Measurements from ENCODE around the gene IL11RA. TPM values are rescaled to one million over a fixed set of nuclear protein-coding genes. Genes with fewer than 3 reads are reported as not detected.
A peak's percentile ranks its signal among the peaks of the same experiment; 100 is the strongest.

Gene IL11RA
- total and polyA plus RNA-seq, 9 of the 15 experiments (the other 6 are each of a cell fraction or from before 2014, with no cell fraction given), result 0.11 to 5.8 (median 2.8) TPM

DNA sequence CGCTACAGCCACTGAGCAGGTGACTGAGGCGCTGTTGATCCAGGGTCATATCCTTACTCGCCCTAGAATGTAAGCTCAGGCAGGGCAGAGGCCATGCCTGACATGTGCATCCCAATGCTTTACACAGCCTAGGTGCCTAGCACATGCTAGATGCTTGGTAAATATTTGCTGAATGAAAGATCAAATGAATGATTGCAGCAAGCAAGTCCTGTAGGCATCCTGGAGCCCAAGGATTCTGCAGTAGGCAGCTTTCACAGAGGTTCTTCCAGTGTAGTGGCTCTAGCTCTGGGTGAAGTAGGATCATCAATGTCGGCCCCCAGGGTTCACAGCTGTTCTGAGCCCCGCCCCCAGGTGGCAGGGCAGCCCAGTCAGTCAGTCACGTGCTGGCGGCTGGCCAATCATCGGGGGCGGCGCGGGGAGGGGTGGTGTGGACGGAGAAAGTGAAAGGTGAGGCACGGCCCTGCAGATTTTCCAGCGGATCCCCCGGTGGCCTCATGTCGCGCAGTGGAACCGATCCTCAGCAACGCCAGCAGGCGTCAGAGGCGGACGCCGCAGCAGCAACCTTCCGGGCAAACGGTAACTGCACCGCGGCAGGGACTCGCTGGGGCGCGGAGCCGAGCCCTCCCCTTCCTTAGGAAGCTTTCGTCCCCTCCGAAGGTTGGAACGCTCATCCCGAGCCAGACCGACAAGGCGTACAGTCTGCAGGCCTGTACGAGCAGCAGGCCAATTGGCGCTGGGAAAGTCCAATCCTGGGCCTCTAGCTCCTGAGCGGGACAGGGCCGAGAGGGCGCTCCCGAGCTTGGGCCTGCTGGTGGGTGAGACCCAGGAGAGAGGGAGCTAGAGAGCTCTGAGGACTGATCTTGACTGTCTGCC lies 5.5 kb upstream of the IL11RA start, which contains the start of gene GALT (continued):
- TF ChIP-seq, protein P1, sequence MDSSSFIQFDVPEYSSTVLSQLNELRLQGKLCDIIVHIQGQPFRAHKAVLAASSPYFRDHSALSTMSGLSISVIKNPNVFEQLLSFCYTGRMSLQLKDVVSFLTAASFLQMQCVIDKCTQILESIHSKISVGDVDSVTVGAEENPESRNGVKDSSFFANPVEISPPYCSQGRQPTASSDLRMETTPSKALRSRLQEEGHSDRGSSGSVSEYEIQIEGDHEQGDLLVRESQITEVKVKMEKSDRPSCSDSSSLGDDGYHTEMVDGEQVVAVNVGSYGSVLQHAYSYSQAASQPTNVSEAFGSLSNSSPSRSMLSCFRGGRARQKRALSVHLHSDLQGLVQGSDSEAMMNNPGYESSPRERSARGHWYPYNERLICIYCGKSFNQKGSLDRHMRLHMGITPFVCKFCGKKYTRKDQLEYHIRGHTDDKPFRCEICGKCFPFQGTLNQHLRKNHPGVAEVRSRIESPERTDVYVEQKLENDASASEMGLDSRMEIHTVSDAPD (CRISPR knock-in tag; IDR thresholded peaks at IDR 0.05), result no peak
- peak; percentile 42 to 86; a peak in 2 of 4 replicates for TF ChIP-seq SIN3A (IDR thresholded peaks at IDR 0.05; ENCODE audit: borderline replicate concordance in 2 of 2, control insufficient read depth in 1 of 2, low read depth in 2 of 2, low read length in 2 of 2)
- no peak for TF ChIP-seq WHSC1 (IDR thresholded peaks at IDR 0.05; ENCODE audit: low read length)
- TF ChIP-seq, protein P2, sequence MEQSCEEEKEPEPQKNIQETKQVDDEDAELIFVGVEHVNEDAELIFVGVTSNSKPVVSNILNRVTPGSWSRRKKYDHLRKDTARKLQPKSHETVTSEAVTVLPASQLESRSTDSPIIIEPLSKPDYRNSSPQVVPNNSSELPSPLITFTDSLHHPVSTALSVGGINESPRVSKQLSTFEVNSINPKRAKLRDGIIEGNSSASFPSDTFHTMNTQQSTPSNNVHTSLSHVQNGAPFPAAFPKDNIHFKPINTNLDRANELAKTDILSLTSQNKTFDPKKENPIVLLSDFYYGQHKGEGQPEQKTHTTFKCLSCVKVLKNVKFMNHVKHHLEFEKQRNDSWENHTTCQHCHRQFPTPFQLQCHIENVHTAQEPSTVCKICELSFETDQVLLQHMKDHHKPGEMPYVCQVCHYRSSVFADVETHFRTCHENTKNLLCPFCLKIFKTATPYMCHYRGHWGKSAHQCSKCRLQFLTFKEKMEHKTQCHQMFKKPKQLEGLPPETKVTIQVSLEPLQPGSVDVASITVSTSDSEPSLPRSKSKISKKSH (CRISPR knock-in tag; IDR thresholded peaks at IDR 0.05), result no peak
- no peak for TF ChIP-seq TAF1 (IDR thresholded peaks at IDR 0.05; ENCODE audit: control insufficient read depth, extremely low read depth, insufficient read depth, low read length, severe bottlenecking)
- no peak for TF ChIP-seq BRCA1 (IDR thresholded peaks at IDR 0.05)
- no peak for TF ChIP-seq BRCA1 (CRISPR knock-in tag; IDR thresholded peaks at IDR 0.05)
- no peak for TF ChIP-seq NEUROD1 (IDR thresholded peaks at IDR 0.05; ENCODE audit: borderline replicate concordance, low read depth, low read length, partially characterized antibody)
- no peak; the same call in 1 of the 2 replicates for TF ChIP-seq CREB1 (IDR thresholded peaks at IDR 0.05)
- TF ChIP-seq CREB1 (CRISPR knock-in tag; IDR thresholded peaks at IDR 0.05), result no peak; the same call in 1 of the 2 replicates
- no peak for TF ChIP-seq NCOA6 (IDR thresholded peaks at IDR 0.05)
- peak; percentile 72; the same call in 1 of the 2 replicates for TF ChIP-seq TARDBP (IDR thresholded peaks at IDR 0.05)
- TF ChIP-seq TFAM (CRISPR knock-in tag; conservative IDR thresholded peaks at IDR 0.05), result no peak
- no peak for TF ChIP-seq NFE2L1 (tag; IDR thresholded peaks at IDR 0.05; ENCODE audit: borderline replicate concordance, low read depth)
- TF ChIP-seq, protein P3, sequence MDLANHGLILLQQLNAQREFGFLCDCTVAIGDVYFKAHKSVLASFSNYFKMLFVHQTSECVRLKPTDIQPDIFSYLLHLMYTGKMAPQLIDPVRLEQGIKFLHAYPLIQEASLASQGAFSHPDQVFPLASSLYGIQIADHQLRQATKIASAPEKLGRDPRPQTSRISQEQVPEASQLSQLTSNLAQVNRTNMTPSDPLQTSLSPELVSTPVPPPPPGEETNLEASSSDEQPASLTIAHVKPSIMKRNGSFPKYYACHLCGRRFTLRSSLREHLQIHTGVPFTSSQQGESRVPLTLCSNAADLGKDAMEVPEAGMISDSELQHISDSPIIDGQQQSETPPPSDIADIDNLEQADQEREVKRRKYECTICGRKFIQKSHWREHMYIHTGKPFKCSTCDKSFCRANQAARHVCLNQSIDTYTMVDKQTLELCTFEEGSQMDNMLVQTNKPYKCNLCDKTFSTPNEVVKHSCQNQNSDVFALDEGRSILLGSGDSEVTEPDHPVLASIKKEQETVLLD (IDR thresholded peaks at IDR 0.05), result no peak
- no peak for TF ChIP-seq CEBPB (tag; IDR thresholded peaks at IDR 0.05)
- no peak for TF ChIP-seq RBM39 (optimal IDR thresholded peaks at IDR 0.05; ENCODE audit: low read depth, low read length)
- TF ChIP-seq, protein P4, sequence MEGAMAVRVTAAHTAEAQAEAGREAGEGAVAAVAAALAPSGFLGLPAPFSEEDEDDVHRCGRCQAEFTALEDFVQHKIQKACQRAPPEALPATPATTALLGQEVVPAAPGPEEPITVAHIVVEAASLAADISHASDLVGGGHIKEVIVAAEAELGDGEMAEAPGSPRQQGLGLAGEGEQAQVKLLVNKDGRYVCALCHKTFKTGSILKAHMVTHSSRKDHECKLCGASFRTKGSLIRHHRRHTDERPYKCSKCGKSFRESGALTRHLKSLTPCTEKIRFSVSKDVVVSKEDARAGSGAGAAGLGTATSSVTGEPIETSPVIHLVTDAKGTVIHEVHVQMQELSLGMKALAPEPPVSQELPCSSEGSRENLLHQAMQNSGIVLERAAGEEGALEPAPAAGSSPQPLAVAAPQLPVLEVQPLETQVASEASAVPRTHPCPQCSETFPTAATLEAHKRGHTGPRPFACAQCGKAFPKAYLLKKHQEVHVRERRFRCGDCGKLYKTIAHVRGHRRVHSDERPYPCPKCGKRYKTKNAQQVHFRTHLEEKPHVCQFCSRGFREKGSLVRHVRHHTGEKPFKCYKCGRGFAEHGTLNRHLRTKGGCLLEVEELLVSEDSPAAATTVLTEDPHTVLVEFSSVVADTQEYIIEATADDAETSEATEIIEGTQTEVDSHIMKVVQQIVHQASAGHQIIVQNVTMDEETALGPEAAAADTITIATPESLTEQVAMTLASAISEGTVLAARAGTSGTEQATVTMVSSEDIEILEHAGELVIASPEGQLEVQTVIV (CRISPR knock-in tag; IDR thresholded peaks at IDR 0.05; ENCODE audit: borderline replicate concordance), result no peak
- no peak for TF ChIP-seq HSF4 (CRISPR knock-in tag; IDR thresholded peaks at IDR 0.05; ENCODE audit: borderline replicate concordance)
- no peak for TF ChIP-seq ZNF165 (CRISPR knock-in tag; IDR thresholded peaks at IDR 0.05; ENCODE audit: borderline replicate concordance)
- no peak for TF ChIP-seq CC2D1A (IDR thresholded peaks at IDR 0.05)
- TF ChIP-seq ZNF586 (CRISPR knock-in tag; conservative IDR thresholded peaks at IDR 0.05), result no peak
